ENCODE results near the gene EOLA1.

- TF ChIP-seq, protein P1, sequence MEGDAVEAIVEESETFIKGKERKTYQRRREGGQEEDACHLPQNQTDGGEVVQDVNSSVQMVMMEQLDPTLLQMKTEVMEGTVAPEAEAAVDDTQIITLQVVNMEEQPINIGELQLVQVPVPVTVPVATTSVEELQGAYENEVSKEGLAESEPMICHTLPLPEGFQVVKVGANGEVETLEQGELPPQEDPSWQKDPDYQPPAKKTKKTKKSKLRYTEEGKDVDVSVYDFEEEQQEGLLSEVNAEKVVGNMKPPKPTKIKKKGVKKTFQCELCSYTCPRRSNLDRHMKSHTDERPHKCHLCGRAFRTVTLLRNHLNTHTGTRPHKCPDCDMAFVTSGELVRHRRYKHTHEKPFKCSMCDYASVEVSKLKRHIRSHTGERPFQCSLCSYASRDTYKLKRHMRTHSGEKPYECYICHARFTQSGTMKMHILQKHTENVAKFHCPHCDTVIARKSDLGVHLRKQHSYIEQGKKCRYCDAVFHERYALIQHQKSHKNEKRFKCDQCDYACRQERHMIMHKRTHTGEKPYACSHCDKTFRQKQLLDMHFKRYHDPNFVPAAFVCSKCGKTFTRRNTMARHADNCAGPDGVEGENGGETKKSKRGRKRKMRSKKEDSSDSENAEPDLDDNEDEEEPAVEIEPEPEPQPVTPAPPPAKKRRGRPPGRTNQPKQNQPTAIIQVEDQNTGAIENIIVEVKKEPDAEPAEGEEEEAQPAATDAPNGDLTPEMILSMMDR (conservative IDR thresholded peaks at IDR 0.05) = no peak
- TF ChIP-seq EZH2 (IDR thresholded peaks at IDR 0.05; ENCODE audit: low read depth) = no peak
Measured at GRCh38 chrX:149499766-149500165, 41.0 kb upstream of the EOLA1 start.
